SU-DHL-6 (cell line): Measurements from ENCODE around the gene SKI.

ENCODE experiments used
- EZH2phosphoT487 ChIP-seq: fragments of 200-600 bp; sonication (generic), shearing (Covaris generic); conservative IDR thresholded peaks from 2 replicates; pipeline ENCODE4 v1.6.1; 2018; ENCODE audit warnings: mild to moderate bottlenecking, antibody characterized with exemption, low read length, moderate library complexity, mixed read lengths
- TF ChIP-seq, protein P1 (sequence below): fragments of 200-600 bp; sonication (generic); IDR thresholded peaks from one replicate; pipeline ENCODE4 v1.5.1; 2017; ENCODE audit warnings: antibody characterized with exemption, mild to moderate bottlenecking, low read length, moderate library complexity; ENCODE audit not compliant: insufficient read depth, poor library complexity, severe bottlenecking

DNA sequence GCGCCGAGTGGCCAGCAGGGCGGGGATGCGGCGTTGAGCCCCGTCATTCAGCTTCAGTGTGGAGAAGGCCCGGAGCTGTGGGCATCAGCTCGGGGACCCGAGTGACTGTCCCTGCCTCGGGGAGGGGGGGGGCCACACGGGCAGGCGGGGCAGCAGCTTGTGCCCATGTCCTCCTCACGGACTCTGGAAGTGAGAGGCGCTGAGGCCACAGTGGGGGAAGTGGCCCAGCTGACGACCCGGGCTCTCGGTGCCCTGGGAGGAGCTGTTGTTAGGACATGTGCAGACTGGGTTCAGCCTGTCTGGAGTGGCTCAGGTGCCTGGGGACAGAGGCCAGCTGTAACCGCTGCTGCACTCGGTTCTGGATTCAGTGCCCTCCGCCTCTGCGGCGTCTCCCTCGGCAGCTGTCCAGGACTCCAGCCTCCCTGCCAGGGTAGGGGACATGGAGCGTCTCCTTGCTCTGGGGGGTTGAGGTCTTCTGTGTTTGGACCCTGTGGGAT, 71.1 kb downstream of the SKI start:
- TF ChIP-seq EZH2phosphoT487, result no peak
- TF ChIP-seq, protein P1, sequence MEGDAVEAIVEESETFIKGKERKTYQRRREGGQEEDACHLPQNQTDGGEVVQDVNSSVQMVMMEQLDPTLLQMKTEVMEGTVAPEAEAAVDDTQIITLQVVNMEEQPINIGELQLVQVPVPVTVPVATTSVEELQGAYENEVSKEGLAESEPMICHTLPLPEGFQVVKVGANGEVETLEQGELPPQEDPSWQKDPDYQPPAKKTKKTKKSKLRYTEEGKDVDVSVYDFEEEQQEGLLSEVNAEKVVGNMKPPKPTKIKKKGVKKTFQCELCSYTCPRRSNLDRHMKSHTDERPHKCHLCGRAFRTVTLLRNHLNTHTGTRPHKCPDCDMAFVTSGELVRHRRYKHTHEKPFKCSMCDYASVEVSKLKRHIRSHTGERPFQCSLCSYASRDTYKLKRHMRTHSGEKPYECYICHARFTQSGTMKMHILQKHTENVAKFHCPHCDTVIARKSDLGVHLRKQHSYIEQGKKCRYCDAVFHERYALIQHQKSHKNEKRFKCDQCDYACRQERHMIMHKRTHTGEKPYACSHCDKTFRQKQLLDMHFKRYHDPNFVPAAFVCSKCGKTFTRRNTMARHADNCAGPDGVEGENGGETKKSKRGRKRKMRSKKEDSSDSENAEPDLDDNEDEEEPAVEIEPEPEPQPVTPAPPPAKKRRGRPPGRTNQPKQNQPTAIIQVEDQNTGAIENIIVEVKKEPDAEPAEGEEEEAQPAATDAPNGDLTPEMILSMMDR, result no peak
